BJ (cell line): Measurements from ENCODE around the gene DND1. TPM values are rescaled to one million over a fixed set of nuclear protein-coding genes. Genes with fewer than 3 reads are reported as not detected.

Experiments
- CTCF ChIA-PET: fragments of 350-600 bp; formaldehyde crosslinking; extraction: SDS; loops from one replicate; lab custom pipeline; 2021; ENCODE audit warnings: antibody characterized with exemption, inconsistent platforms; lab: Yijun Ruan, JAX
- POLR2A ChIA-PET: fragments of 300-600 bp; sonication (Branson Sonifier 250); formaldehyde crosslinking; extraction: SDS; loops from one replicate; lab custom pipeline; 2021; ENCODE audit warnings: antibody characterized with exemption; lab: Charles Lee
- DNase-seq: peaks from one replicate; pipeline ENCODE4 v3.0.0-alpha.2; 2011; ENCODE audit warnings: low read depth
- H3K27me3 ChIP-seq: 2 replicates; pipeline ENCODE4 v1.6.0; 2011; ENCODE audit warnings: low read length; ENCODE audit not compliant: control insufficient read depth, insufficient read depth
- H3K36me3 ChIP-seq: 2 replicates; pipeline ENCODE4 v1.5.1; 2011; ENCODE audit warnings: low read length; ENCODE audit not compliant: control insufficient read depth, insufficient read depth
- H3K4me3 ChIP-seq: 2 replicates; pipeline ENCODE4 v1.5.1; 2011; ENCODE audit warnings: low read depth, mild to moderate bottlenecking, control low read depth, low read length
- polyA plus RNA-seq: library from polyadenylated mRNA; depleted of rRNA; stranded (reverse); fragments of >200 nt; gene quantifications from 2 replicates; pipeline ENCODE4 v1.2.3, GENCODE V29; 2011
- TF ChIP-seq, protein P1 (sequence below): IDR thresholded peaks from 2 replicates; pipeline ENCODE4 v1.5.1; 2011; ENCODE audit warnings: low read depth, mild to moderate bottlenecking, control low read depth, inconsistent platforms, low read length, moderate library complexity; ENCODE audit not compliant: insufficient read depth

DND1 gene
- polyA plus RNA-seq, 1 experiment, result 0.36 TPM

DNA sequence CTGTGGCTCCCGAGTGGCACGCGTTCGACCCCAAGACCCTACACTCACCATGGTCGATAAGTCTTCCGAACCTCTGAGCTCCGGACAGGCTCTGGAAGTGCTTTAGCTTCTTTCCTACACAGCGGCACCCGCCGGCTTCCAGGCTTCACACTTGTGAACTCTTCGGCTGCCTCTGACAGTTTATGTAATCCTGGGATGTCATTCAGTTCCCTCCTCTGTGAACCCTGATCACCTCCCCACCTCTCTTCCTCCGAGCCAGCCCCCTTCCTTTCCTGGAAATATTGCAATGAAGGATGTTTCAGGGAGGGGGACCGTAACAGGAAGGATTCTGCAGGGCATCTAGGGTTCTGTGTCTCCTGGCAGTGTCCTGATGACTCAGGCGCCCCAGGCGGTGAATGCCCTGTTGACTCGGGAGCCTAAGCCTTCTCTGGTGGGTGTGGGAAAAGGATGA lies 40.3 kb downstream of the DND1 start, which contains the start of gene CD14:
Gene CD14 (minus strand): TSS at position 155 of the 451 bp plus-strand sequence. CDS start 104 bp downstream, at position 51.
- POLR2A ChIA-PET, result interaction anchor here (0.8 kb wide), 1 partner anchor 32 kb away, joined by 3 read pairs; no protein-coding TSS in a partner anchor
- Histone ChIP-seq H3K4me3 (peak within 1 kb of the TSS; percentile 34), H3K36me3 (no peaks in the 10 kb centered on the region), H3K27me3 (no peaks in the 10 kb centered on the region)
- no peak for DNase-seq
- TF ChIP-seq, protein P1, sequence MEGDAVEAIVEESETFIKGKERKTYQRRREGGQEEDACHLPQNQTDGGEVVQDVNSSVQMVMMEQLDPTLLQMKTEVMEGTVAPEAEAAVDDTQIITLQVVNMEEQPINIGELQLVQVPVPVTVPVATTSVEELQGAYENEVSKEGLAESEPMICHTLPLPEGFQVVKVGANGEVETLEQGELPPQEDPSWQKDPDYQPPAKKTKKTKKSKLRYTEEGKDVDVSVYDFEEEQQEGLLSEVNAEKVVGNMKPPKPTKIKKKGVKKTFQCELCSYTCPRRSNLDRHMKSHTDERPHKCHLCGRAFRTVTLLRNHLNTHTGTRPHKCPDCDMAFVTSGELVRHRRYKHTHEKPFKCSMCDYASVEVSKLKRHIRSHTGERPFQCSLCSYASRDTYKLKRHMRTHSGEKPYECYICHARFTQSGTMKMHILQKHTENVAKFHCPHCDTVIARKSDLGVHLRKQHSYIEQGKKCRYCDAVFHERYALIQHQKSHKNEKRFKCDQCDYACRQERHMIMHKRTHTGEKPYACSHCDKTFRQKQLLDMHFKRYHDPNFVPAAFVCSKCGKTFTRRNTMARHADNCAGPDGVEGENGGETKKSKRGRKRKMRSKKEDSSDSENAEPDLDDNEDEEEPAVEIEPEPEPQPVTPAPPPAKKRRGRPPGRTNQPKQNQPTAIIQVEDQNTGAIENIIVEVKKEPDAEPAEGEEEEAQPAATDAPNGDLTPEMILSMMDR, result peak; percentile 18; the same call in 1 of the 2 replicates
- CTCF ChIA-PET, result interaction anchor here (0.6 to 2.9 kb wide), 3 partner anchors 48 to 270 kb away, joined by 3 to 15 read pairs (median 3); no protein-coding TSS in a partner anchor

DNA sequence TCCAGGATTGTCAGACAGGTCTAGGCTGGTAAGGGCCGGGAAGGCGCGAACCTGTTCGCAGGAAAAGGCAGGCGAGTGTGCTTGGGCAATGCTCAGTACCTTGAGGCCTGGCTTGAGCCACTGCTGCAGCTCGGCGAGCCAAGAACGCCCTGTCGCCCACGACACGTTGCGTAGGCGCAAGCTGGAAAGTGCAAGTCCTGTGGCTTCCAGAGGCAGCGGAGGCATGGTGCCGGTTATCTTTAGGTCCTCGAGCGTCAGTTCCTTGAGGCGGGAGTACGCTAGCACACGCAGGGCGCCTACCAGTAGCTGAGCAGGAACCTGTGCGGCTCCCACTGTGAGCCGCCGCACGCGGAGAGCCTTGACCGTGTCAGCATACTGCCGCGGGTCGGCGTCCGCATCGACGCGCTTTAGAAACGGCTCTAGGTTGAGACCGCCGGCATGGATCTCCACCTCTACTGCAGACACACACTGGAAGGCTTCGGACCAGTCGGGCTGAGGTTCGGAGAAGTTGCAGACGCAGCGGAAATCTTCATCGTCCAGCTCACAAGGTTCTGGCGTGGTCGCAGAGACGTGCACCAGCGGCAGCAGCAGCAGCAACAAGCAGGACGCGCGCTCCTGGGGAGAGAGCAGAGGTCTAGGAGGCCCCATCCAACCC lies 40.9 kb downstream of the DND1 start:
- POLR2A ChIA-PET, result interaction anchor here (0.8 kb wide), 1 partner anchor 33 kb away, joined by 3 read pairs; no protein-coding TSS in a partner anchor
- no peak for DNase-seq
- Histone ChIP-seq H3K27me3 (no peaks in the 10 kb centered on the region), H3K36me3 (no peaks in the 10 kb centered on the region), H3K4me3 (peak overlapping the region; percentile 34)
- TF ChIP-seq, protein P1, result no peak
- CTCF ChIA-PET, result interaction anchor here (0.7 kb wide), 1 partner anchor 269 kb away, joined by 3 read pairs; no protein-coding TSS in a partner anchor

DNA sequence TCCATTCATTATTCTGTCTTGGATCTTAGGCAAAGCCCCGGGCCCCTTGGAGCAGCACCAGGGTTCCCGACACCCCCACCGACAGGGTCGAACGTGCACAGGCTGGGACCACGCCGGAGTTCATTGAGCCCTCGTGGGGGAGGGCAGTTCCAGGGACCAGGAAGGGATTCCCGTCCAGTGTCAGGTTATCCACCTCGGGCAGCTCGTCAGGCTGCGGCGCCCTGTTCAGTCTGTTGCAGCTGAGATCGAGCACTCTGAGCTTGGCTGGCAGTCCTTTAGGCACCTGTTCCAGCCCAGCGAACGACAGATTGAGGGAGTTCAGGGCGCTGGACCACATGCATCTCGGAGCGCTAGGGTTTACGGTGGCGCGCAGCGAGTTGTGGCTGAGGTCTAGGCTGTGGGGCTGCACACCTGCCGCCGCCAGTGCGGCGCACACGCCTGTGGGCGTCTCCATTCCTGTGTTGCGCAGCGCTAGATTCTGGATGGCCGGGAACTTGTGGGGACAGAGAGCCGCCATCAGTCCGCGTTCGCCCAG lies 41.5 kb downstream of the DND1 start:
- H3K27me3 ChIP-seq, result no peaks in the 10 kb centered on the region
- ChIA-PET CTCF (no interaction called here), POLR2A (no interaction called here)
- no peaks in the 10 kb centered on the region for H3K36me3 ChIP-seq
- H3K4me3 ChIP-seq, result peak overlapping the region; percentile 34
- DNase-seq, result no peak
- TF ChIP-seq, protein P1, result no peak

DNA sequence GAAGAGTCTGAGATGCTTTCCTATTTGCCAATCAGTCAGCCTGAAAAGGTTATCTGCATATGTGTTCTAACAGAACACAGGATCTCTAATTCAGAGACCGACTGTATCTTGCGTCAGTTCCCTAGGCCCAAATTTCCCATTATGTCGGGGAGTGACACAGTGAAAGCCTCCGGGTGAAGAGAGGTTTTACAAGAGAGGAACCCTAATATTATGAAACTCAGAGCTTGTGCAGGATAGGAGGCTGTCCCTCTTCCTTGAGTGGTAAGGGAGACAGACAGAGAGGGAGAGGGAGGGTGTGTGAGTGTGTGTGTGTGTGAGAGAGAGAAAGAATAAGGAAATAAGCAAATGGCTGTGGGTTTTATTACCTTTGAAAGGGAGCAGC lies 42.3 kb downstream of the DND1 start:
- ChIA-PET CTCF (interaction anchor here (1.3 kb wide), 1 partner anchor 258 kb away, joined by 3 read pairs; no protein-coding TSS in a partner anchor), POLR2A (no interaction called here)

More for the DNA sequence above, 42.3 kb downstream of the DND1 start:
- no peak overlapping the region for H3K4me3 ChIP-seq
- no peaks in the 10 kb centered on the region for H3K36me3 ChIP-seq
- H3K27me3 ChIP-seq, result no peaks in the 10 kb centered on the region
- no peak for DNase-seq
- TF ChIP-seq, protein P1, result no peak
